ENCODE data around the gene TBC1D22A.

The TBC1D22A gene

GRCh38 chr22:46800102-46800857, 37.8 kb downstream of the TBC1D22A start:
- peaks cover 32 to 72% of the 10 kb centered on the region in 2 donors for H3K36me3 ChIP-seq (ENCODE audit: control insufficient read depth in 1 of 2, insufficient read depth in 2 of 2, low read length in 2 of 2)

DNA sequence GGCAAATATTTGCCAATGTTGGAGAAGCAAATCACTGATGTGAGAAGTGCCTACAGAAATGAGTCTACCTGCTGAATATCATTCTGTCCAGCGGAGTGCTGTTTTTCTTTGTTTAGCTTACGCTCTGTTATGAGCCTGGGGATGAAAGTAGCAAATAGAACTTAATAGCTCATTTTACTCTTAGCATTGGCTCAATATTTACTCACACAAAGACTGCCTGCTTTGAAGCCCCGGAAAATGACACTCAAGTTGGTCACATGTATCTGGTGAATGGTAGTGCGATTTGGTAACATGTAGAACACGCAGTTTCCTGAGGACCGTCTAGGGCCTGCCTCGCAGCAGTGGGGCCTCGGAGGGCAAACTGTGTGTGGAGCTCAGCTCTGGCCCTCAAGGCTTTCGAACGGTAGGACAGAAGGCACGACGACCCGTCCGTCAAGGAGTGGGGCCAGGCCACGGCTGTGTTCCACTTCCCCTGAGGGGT, 38.9 kb downstream of the TBC1D22A start:
- Histone ChIP-seq H3K9ac (ENCODE audit: low read depth in 1 of 2, low read length in 2 of 2) (no peak overlapping the region), H3K4me1 (ENCODE audit: control insufficient read depth in 1 of 2, insufficient read depth in 2 of 2, low read length in 2 of 2) (peaks cover 5 to 17% of the 10 kb centered on the region in 2 donors), H3K9me3 (ENCODE audit: control insufficient read depth in 1 of 2, low read length in 2 of 2) (no peaks in the 10 kb centered on the region), H3K27ac (ENCODE audit: low read depth, low read length) (no peak overlapping the region), H3K27me3 (ENCODE audit: control insufficient read depth in 1 of 2, insufficient read depth in 2 of 2, low read length in 2 of 2) (no peaks in the 10 kb centered on the region), H3K36me3 (ENCODE audit: control insufficient read depth in 1 of 2, insufficient read depth in 2 of 2, low read length in 2 of 2) (peaks cover 27 to 70% of the 10 kb centered on the region in 2 donors), H3K4me3 (ENCODE audit: low read depth in 1 of 2, low read length in 2 of 2) (no peak overlapping the region)

More at GRCh38 chr22:46800102-46800857, 37.8 kb downstream of the TBC1D22A start:
- Histone ChIP-seq H3K9ac (ENCODE audit: low read depth in 1 of 2, low read length in 2 of 2) (no peak overlapping the region), H3K4me3 (ENCODE audit: low read depth in 1 of 2, low read length in 2 of 2) (no peak overlapping the region), H3K27me3 (ENCODE audit: control insufficient read depth in 1 of 2, insufficient read depth in 2 of 2, low read length in 2 of 2) (no peaks in the 10 kb centered on the region), H3K27ac (ENCODE audit: low read depth, low read length) (no peak overlapping the region), H3K9me3 (ENCODE audit: control insufficient read depth in 1 of 2, low read length in 2 of 2) (no peaks in the 10 kb centered on the region), H3K4me1 (ENCODE audit: control insufficient read depth in 1 of 2, insufficient read depth in 2 of 2, low read length in 2 of 2) (peaks cover 5 to 17% of the 10 kb centered on the region in 2 donors)

GRCh38 chr22:46801826-46802607, 39.6 kb downstream of the TBC1D22A start:
- Histone ChIP-seq H3K27me3 (ENCODE audit: control insufficient read depth in 1 of 2, insufficient read depth in 2 of 2, low read length in 2 of 2) (no peaks in the 10 kb centered on the region), H3K9ac (ENCODE audit: low read depth in 1 of 2, low read length in 2 of 2) (no peak overlapping the region), H3K4me1 (ENCODE audit: control insufficient read depth in 1 of 2, insufficient read depth in 2 of 2, low read length in 2 of 2) (peaks cover 5 to 17% of the 10 kb centered on the region in 2 donors), H3K27ac (ENCODE audit: low read depth, low read length) (no peak overlapping the region), H3K9me3 (ENCODE audit: control insufficient read depth in 1 of 2, low read length in 2 of 2) (no peaks in the 10 kb centered on the region), H3K4me3 (ENCODE audit: low read depth in 1 of 2, low read length in 2 of 2) (no peak overlapping the region), H3K36me3 (ENCODE audit: control insufficient read depth in 1 of 2, insufficient read depth in 2 of 2, low read length in 2 of 2) (peaks cover 23 to 67% of the 10 kb centered on the region in 2 donors)

DNA sequence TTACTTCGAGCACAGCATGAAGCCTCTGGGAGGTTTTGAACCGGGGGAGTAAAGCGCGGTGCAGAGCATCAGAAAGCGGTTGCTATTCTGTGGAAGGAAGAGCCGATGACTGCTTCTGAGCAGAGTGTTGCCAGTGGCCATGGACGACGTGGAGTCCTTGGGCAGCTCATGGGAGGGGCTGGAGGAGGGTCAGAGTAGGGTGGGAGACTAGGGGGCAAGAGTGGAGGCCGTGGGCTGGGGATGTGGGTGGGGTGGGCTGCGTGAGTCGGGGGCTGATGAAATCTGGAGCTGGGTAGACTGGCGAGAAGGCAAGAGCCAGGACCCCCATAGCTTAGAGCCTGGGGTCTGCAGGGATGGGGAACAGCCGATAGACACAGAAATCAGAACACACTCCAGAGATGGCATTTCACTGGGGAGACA, 40.2 kb downstream of the TBC1D22A start:
- Histone ChIP-seq H3K4me3 (ENCODE audit: low read depth in 1 of 2, low read length in 2 of 2) (no peak overlapping the region), H3K36me3 (ENCODE audit: control insufficient read depth in 1 of 2, insufficient read depth in 2 of 2, low read length in 2 of 2) (peaks cover 24 to 67% of the 10 kb centered on the region in 2 donors), H3K27me3 (ENCODE audit: control insufficient read depth in 1 of 2, insufficient read depth in 2 of 2, low read length in 2 of 2) (no peaks in the 10 kb centered on the region), H3K27ac (ENCODE audit: low read depth, low read length) (no peak overlapping the region), H3K4me1 (ENCODE audit: control insufficient read depth in 1 of 2, insufficient read depth in 2 of 2, low read length in 2 of 2) (peaks cover 5 to 17% of the 10 kb centered on the region in 2 donors), H3K9ac (ENCODE audit: low read depth in 1 of 2, low read length in 2 of 2) (no peak overlapping the region), H3K9me3 (ENCODE audit: control insufficient read depth in 1 of 2, low read length in 2 of 2) (no peaks in the 10 kb centered on the region)

GRCh38 chr22:46803031-46803880, 40.8 kb downstream of the TBC1D22A start:
- no peak overlapping the region for H3K27ac ChIP-seq (ENCODE audit: low read depth, low read length)

GRCh38 chr22:46803936-46804335, 41.5 kb downstream of the TBC1D22A start:
- Histone ChIP-seq H3K9me3 (ENCODE audit: control insufficient read depth in 1 of 2, low read length in 2 of 2) (no peaks in the 10 kb centered on the region), H3K4me3 (ENCODE audit: low read depth in 1 of 2, low read length in 2 of 2) (no peak overlapping the region), H3K36me3 (ENCODE audit: control insufficient read depth in 1 of 2, insufficient read depth in 2 of 2, low read length in 2 of 2) (peaks cover 24 to 59% of the 10 kb centered on the region in 2 donors), H3K4me1 (ENCODE audit: control insufficient read depth in 1 of 2, insufficient read depth in 2 of 2, low read length in 2 of 2) (peaks cover 1 to 9% of the 10 kb centered on the region in 2 donors), H3K27ac (ENCODE audit: low read depth, low read length) (no peak overlapping the region), H3K9ac (ENCODE audit: low read depth in 1 of 2, low read length in 2 of 2) (no peak overlapping the region), H3K27me3 (ENCODE audit: control insufficient read depth in 1 of 2, insufficient read depth in 2 of 2, low read length in 2 of 2) (no peaks in the 10 kb centered on the region)

More at GRCh38 chr22:46803031-46803880, 40.8 kb downstream of the TBC1D22A start:
- H3K4me3 ChIP-seq (ENCODE audit: low read depth in 1 of 2, low read length in 2 of 2), result no peak overlapping the region
- peaks cover 5 to 15% of the 10 kb centered on the region in 2 donors for H3K4me1 ChIP-seq (ENCODE audit: control insufficient read depth in 1 of 2, insufficient read depth in 2 of 2, low read length in 2 of 2)
- no peak overlapping the region for H3K9ac ChIP-seq (ENCODE audit: low read depth in 1 of 2, low read length in 2 of 2)
- H3K27me3 ChIP-seq (ENCODE audit: control insufficient read depth in 1 of 2, insufficient read depth in 2 of 2, low read length in 2 of 2), result no peaks in the 10 kb centered on the region
- peaks cover 24 to 62% of the 10 kb centered on the region in 2 donors for H3K36me3 ChIP-seq (ENCODE audit: control insufficient read depth in 1 of 2, insufficient read depth in 2 of 2, low read length in 2 of 2)
- H3K9me3 ChIP-seq (ENCODE audit: control insufficient read depth in 1 of 2, low read length in 2 of 2), result no peaks in the 10 kb centered on the region

GRCh38 chr22:46806794-46807193, 44.3 kb downstream of the TBC1D22A start:
- Histone ChIP-seq H3K27ac (ENCODE audit: low read depth, low read length) (no peak overlapping the region), H3K9ac (ENCODE audit: low read depth in 1 of 2, low read length in 2 of 2) (no peak overlapping the region), H3K9me3 (ENCODE audit: control insufficient read depth in 1 of 2, low read length in 2 of 2) (no peaks in the 10 kb centered on the region), H3K27me3 (ENCODE audit: control insufficient read depth in 1 of 2, insufficient read depth in 2 of 2, low read length in 2 of 2) (no peaks in the 10 kb centered on the region), H3K4me1 (ENCODE audit: control insufficient read depth in 1 of 2, insufficient read depth in 2 of 2, low read length in 2 of 2) (peaks cover 0 to 7% of the 10 kb centered on the region in 2 donors), H3K4me3 (ENCODE audit: low read depth in 1 of 2, low read length in 2 of 2) (no peak overlapping the region), H3K36me3 (ENCODE audit: control insufficient read depth in 1 of 2, insufficient read depth in 2 of 2, low read length in 2 of 2) (peaks cover 16 to 36% of the 10 kb centered on the region in 2 donors)

- no peak overlapping the region for H3K9ac ChIP-seq (ENCODE audit: low read depth in 1 of 2, low read length in 2 of 2)
- no peaks in the 10 kb centered on the region for H3K27me3 ChIP-seq (ENCODE audit: control insufficient read depth in 1 of 2, insufficient read depth in 2 of 2, low read length in 2 of 2)
- H3K36me3 ChIP-seq (ENCODE audit: control insufficient read depth in 1 of 2, insufficient read depth in 2 of 2, low read length in 2 of 2), result peaks cover 16 to 35% of the 10 kb centered on the region in 2 donors
- H3K9me3 ChIP-seq (ENCODE audit: control insufficient read depth in 1 of 2, low read length in 2 of 2), result no peaks in the 10 kb centered on the region
- no peak overlapping the region for H3K4me3 ChIP-seq (ENCODE audit: low read depth in 1 of 2, low read length in 2 of 2)
- peaks cover 0 to 7% of the 10 kb centered on the region in 2 donors for H3K4me1 ChIP-seq (ENCODE audit: control insufficient read depth in 1 of 2, insufficient read depth in 2 of 2, low read length in 2 of 2)
- no peak overlapping the region for H3K27ac ChIP-seq (ENCODE audit: low read depth, low read length)
These were observed 45.0 kb downstream of the TBC1D22A start for GRCh38 chr22:46807458-46807857.

GRCh38 chr22:46809153-46809885, 46.9 kb downstream of the TBC1D22A start:
- no peaks in the 10 kb centered on the region for H3K4me1 ChIP-seq (ENCODE audit: control insufficient read depth in 1 of 2, insufficient read depth in 2 of 2, low read length in 2 of 2)
- H3K9ac ChIP-seq (ENCODE audit: low read depth in 1 of 2, low read length in 2 of 2), result no peak overlapping the region
- H3K36me3 ChIP-seq (ENCODE audit: control insufficient read depth in 1 of 2, insufficient read depth in 2 of 2, low read length in 2 of 2), result peaks cover 10 to 31% of the 10 kb centered on the region in 2 donors
- H3K4me3 ChIP-seq (ENCODE audit: low read depth in 1 of 2, low read length in 2 of 2), result no peak overlapping the region
- no peaks in the 10 kb centered on the region for H3K27me3 ChIP-seq (ENCODE audit: control insufficient read depth in 1 of 2, insufficient read depth in 2 of 2, low read length in 2 of 2)
- no peak overlapping the region for H3K27ac ChIP-seq (ENCODE audit: low read depth, low read length)
- H3K9me3 ChIP-seq (ENCODE audit: control insufficient read depth in 1 of 2, low read length in 2 of 2), result no peaks in the 10 kb centered on the region

All from duodenal mucosa (tissue), 2 donors.